IMR-90 (cell line): Measurements from ENCODE around the gene CALU. TPM values are rescaled to one million over a fixed set of nuclear protein-coding genes. Genes with fewer than 3 reads are reported as not detected.

Experiments
- ATAC-seq: fragments of 200-7000 bp; cut with Tn5 transposase; 2 replicates; pipeline ENCODE4 v1.9.1; 2020; ENCODE audit warnings: low read depth, mild to moderate bottlenecking, moderate library complexity
- BruUV-seq: library from RNA; stranded (reverse); fragments of 400-500 nt; replicated peaks from 2 replicates; lab custom pipeline; 2021; lab: Mats Ljungman, UMichigan
- CTCF ChIA-PET: fragments of 300-600 bp; formaldehyde crosslinking; extraction: SDS; loops from one replicate; lab custom pipeline; 2021; ENCODE audit warnings: antibody characterized with exemption; lab: Yijun Ruan, JAX
- POLR2A ChIA-PET: fragments of 300-600 bp; sonication (Branson Sonifier 250); formaldehyde crosslinking; loops from one replicate; lab custom pipeline; 2022; ENCODE audit warnings: antibody characterized with exemption; ENCODE audit not compliant: unreplicated experiment; lab: Charles Lee
- DNase-seq: peaks from one replicate; pipeline ENCODE4 v3.0.0; 2013
- H2AFZ ChIP-seq: replicated peaks from 2 replicates; pipeline ENCODE3; 2013; ENCODE audit warnings: low read length, mild to moderate bottlenecking; ENCODE audit not compliant: poor library complexity
- H2AK5ac ChIP-seq: 2 replicates; pipeline ENCODE4 v1.6.1; 2013; ENCODE audit warnings: low read depth, low read length, inconsistent platforms
- H2AK9ac ChIP-seq: replicated peaks from 2 replicates; pipeline ENCODE3; 2013; ENCODE audit warnings: mild to moderate bottlenecking, low read depth, low read length, moderate library complexity; ENCODE audit not compliant: poor library complexity
- H2BK120ac ChIP-seq: 2 replicates; pipeline ENCODE4 v1.6.1; 2013; ENCODE audit warnings: low read depth, low read length, inconsistent platforms
- H2BK15ac ChIP-seq: 3 replicates; pipeline ENCODE4 v1.6.1; 2013; ENCODE audit warnings: low read depth, low read length, inconsistent platforms
- H2BK20ac ChIP-seq: 2 replicates; pipeline ENCODE4 v1.6.1; 2013; ENCODE audit warnings: low read depth, mild to moderate bottlenecking, inconsistent platforms, low read length, moderate library complexity
- H2BK5ac ChIP-seq: 2 replicates; pipeline ENCODE4 v1.6.1; 2013; ENCODE audit warnings: mild to moderate bottlenecking, low read depth, low read length, inconsistent platforms; ENCODE audit not compliant: poor library complexity, severe bottlenecking
- H3K14ac ChIP-seq: replicated peaks from 2 replicates; pipeline ENCODE4 v1.6.1; 2013; ENCODE audit warnings: low read depth, low read length, inconsistent platforms
- H3K18ac ChIP-seq: 2 replicates; pipeline ENCODE4 v1.6.1; 2013; ENCODE audit warnings: low read depth, low read length, control low read depth
- H3K23ac ChIP-seq: 2 replicates; pipeline ENCODE4 v1.6.1; 2013; ENCODE audit warnings: low read depth, low read length, inconsistent platforms
- H3K27ac ChIP-seq: 2 replicates; pipeline ENCODE4 v1.5.1; 2013; ENCODE audit warnings: mild to moderate bottlenecking, control low read depth, low read length; ENCODE audit not compliant: insufficient read depth
- H3K27me3 ChIP-seq: 2 replicates; pipeline ENCODE4 v1.6.1; 2013; ENCODE audit warnings: low read length; ENCODE audit not compliant: control insufficient read depth, insufficient read depth
- H3K36me3 ChIP-seq: 2 replicates; pipeline ENCODE4 v1.6.1; 2013; ENCODE audit warnings: low read length, mixed read lengths; ENCODE audit not compliant: control insufficient read depth, insufficient read depth
- H3K4ac ChIP-seq: 2 replicates; pipeline ENCODE4 v1.6.1; 2013; ENCODE audit warnings: low read depth, low read length, inconsistent platforms
- H3K4me1 ChIP-seq: 2 replicates; pipeline ENCODE4 v1.6.1; 2013; ENCODE audit warnings: low read length, mixed read lengths; ENCODE audit not compliant: control insufficient read depth, insufficient read depth
- H3K4me2 ChIP-seq: 2 replicates; pipeline ENCODE4 v1.6.1; 2013; ENCODE audit warnings: low read depth, mild to moderate bottlenecking, control low read depth, low read length, moderate library complexity
- H3K4me3 ChIP-seq: 2 replicates; pipeline ENCODE4 v1.5.1; 2013; ENCODE audit warnings: low read depth, mild to moderate bottlenecking, control low read depth, low read length, moderate library complexity; ENCODE audit not compliant: insufficient read depth
- H3K56ac ChIP-seq: 2 replicates; pipeline ENCODE4 v1.6.1; 2013; ENCODE audit warnings: low read length, inconsistent platforms; ENCODE audit not compliant: insufficient read depth; ENCODE audit errors: extremely low read depth
- H3K79me1 ChIP-seq, 2 experiments: 2 replicates each; pipeline ENCODE4 v1.6.1; 2013; ENCODE audit warnings: low read length in 2 of 2, inconsistent platforms in 1 of 2, low read depth in 1 of 2
- H3K9ac ChIP-seq: 2 replicates; pipeline ENCODE4 v1.6.1; 2013; ENCODE audit warnings: low read depth, low read length, control low read depth
- H3K9me1 ChIP-seq: 2 replicates; pipeline ENCODE4 v1.6.1; 2013; ENCODE audit warnings: low read length, inconsistent platforms; ENCODE audit not compliant: insufficient read depth
- H3K9me3 ChIP-seq: 2 replicates; pipeline ENCODE4 v1.6.1; 2013; ENCODE audit warnings: low read length; ENCODE audit not compliant: control insufficient read depth, insufficient read depth
- H4K20me1 ChIP-seq: 2 replicates; pipeline ENCODE4 v1.6.1; 2013; ENCODE audit warnings: low read length, inconsistent platforms; ENCODE audit not compliant: insufficient read depth
- H4K5ac ChIP-seq: 2 replicates; pipeline ENCODE4 v1.6.1; 2013; ENCODE audit warnings: mild to moderate bottlenecking, low read depth, low read length, control low read depth
- H4K8ac ChIP-seq, 2 experiments: 2 replicates each; pipeline ENCODE4 v1.6.1; 2013; ENCODE audit warnings: low read depth in 2 of 2, low read length in 2 of 2, control low read depth in 1 of 2, inconsistent platforms in 1 of 2
- H4K91ac ChIP-seq: 2 replicates; pipeline ENCODE4 v1.6.1; 2013; ENCODE audit warnings: low read depth, low read length, inconsistent platforms; ENCODE audit not compliant: insufficient read depth
- CEBPB ChIP-seq: IDR thresholded peaks from 2 replicates; pipeline ENCODE4 v1.6.1; 2012; ENCODE audit warnings: low read depth, low read length, improper control_type of control experiment
- CHD1 ChIP-seq: IDR thresholded peaks from 2 replicates; pipeline ENCODE4 v1.6.1; 2012; ENCODE audit warnings: low read depth, low read length, improper control_type of control experiment
- MAFK ChIP-seq: IDR thresholded peaks from 2 replicates; pipeline ENCODE4 v1.6.1; 2012; ENCODE audit warnings: low read depth, low read length, improper control_type of control experiment
- NFE2L2 ChIP-seq: fragments of 150-350 bp; IDR thresholded peaks from 2 replicates; pipeline ENCODE4 v1.6.1; 2016; ENCODE audit warnings: low read depth, mild to moderate bottlenecking, low read length
- POLR2A ChIP-seq: IDR thresholded peaks from 2 replicates; pipeline ENCODE4 v1.6.1; 2012; ENCODE audit warnings: mild to moderate bottlenecking, low read depth, low read length
- dilution Hi-C: fragments of 300-500 bp; cut with HindIII; formaldehyde crosslinking; loops from one replicate; pipeline ENCODE4 v1.14.3; 2018; ENCODE audit warnings: low sequenced_read_pairs; ENCODE audit not compliant: unreplicated experiment
- in situ Hi-C: fragments of 300-500 bp; cut with MboI; formaldehyde crosslinking; loops from 3 replicates; pipeline ENCODE4 v1.14.3; 2019; ENCODE audit warnings: low sequenced_read_pairs, inconsistent platforms, mixed read lengths
- intact Hi-C: fragments of 100-400 bp; cut with micrococcal nuclease; formaldehyde crosslinking; loops from 2 replicates; pipeline ENCODE4 v1.10.0; 2022
- polyA plus RNA-seq, 3 experiments: library from polyadenylated mRNA; depleted of rRNA; stranded (reverse); fragments of >200 nt; gene quantifications; 2 replicates each; pipeline ENCODE4 v1.2.3, GENCODE V29; 2012; ENCODE audit warnings: low replicate concordance in 1 of 3
- total RNA-seq: library from RNA; depleted of rRNA; stranded (reverse); fragments of >200 nt; gene quantifications from 2 replicates; pipeline ENCODE4 v1.2.3, GENCODE V29; 2012
- TF ChIP-seq, protein P1 (sequence below): fragments of 150-350 bp; IDR thresholded peaks from 2 replicates; pipeline ENCODE4 v1.6.1; 2017; ENCODE audit warnings: mild to moderate bottlenecking, antibody characterized with exemption, low read length, low read depth
- TF ChIP-seq, protein P2 (sequence below): fragments of 150-350 bp; IDR thresholded peaks from 2 replicates; pipeline ENCODE4 v1.6.1; 2016; ENCODE audit warnings: low read depth, mild to moderate bottlenecking, low read length, moderate library complexity, borderline replicate concordance

CALU gene
- total and polyA plus RNA-seq, 2 of the 4 experiments (the other 2 are of a cell fraction), result 421 to 525 TPM

GRCh38 chr7:128721376-128721775 lies 17.8 kb upstream of the CALU start:
- H3K23ac ChIP-seq, result no peak overlapping the region
- DNase-seq (no peak), ATAC-seq (no peak)
- in situ Hi-C loops (no loop called here), dilution Hi-C loops (no loop called here), intact Hi-C loops (no loop called here)
- POLR2A ChIA-PET, result no interaction called here
- H3K4me3 ChIP-seq, result no peak overlapping the region
- H2BK15ac ChIP-seq, result no peak overlapping the region
- H2BK5ac ChIP-seq, result no peak overlapping the region
- TF ChIP-seq, protein P1, sequence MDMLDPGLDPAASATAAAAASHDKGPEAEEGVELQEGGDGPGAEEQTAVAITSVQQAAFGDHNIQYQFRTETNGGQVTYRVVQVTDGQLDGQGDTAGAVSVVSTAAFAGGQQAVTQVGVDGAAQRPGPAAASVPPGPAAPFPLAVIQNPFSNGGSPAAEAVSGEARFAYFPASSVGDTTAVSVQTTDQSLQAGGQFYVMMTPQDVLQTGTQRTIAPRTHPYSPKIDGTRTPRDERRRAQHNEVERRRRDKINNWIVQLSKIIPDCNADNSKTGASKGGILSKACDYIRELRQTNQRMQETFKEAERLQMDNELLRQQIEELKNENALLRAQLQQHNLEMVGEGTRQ, result no peak
- TF ChIP-seq, protein P2, sequence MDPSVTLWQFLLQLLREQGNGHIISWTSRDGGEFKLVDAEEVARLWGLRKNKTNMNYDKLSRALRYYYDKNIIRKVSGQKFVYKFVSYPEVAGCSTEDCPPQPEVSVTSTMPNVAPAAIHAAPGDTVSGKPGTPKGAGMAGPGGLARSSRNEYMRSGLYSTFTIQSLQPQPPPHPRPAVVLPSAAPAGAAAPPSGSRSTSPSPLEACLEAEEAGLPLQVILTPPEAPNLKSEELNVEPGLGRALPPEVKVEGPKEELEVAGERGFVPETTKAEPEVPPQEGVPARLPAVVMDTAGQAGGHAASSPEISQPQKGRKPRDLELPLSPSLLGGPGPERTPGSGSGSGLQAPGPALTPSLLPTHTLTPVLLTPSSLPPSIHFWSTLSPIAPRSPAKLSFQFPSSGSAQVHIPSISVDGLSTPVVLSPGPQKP, result no peak
- TF ChIP-seq CHD1 (no peak), POLR2A (no peak), CEBPB (no peak), NFE2L2 (no peak), MAFK (no peak)
- no peak overlapping the region for H4K8ac ChIP-seq
- H3K27me3 ChIP-seq, result peaks cover 20% of the 10 kb centered on the region
- CTCF ChIA-PET, result no interaction called here
- H4K20me1 ChIP-seq, result no peaks in the 10 kb centered on the region
- no peak overlapping the region for H4K91ac ChIP-seq
- H3K4me2 ChIP-seq, result no peak overlapping the region
- no peaks in the 10 kb centered on the region for H3K79me1 ChIP-seq
- H3K56ac ChIP-seq, result no peak overlapping the region
- H3K18ac ChIP-seq, result no peak overlapping the region
- H3K9ac ChIP-seq, result no peak overlapping the region
- no TSS peak for BruUV-seq
- no peak overlapping the region for H2BK120ac ChIP-seq
- H3K9me3 ChIP-seq, result no peaks in the 10 kb centered on the region
- no peak overlapping the region for H3K4ac ChIP-seq
- no peaks in the 10 kb centered on the region for H3K4me1 ChIP-seq
- H4K5ac ChIP-seq, result no peak overlapping the region
- no peak overlapping the region for H2AK9ac ChIP-seq
- H3K14ac ChIP-seq, result no peak overlapping the region
- no peak overlapping the region for H2AFZ ChIP-seq
- no peak overlapping the region for H3K27ac ChIP-seq
- H3K9me1 ChIP-seq, result no peaks in the 10 kb centered on the region
- no peak overlapping the region for H2AK5ac ChIP-seq
- H2BK20ac ChIP-seq, result no peak overlapping the region
- H3K36me3 ChIP-seq, result no peaks in the 10 kb centered on the region
